Mesenchymal stem cell (in vitro differentiated cells and primary cell): ENCODE results near the gene EPB41L1.

Source experiments
- DNase-seq: peaks from one replicate; pipeline ENCODE4 v3.0.0-alpha.2; 2013
- H2AFZ ChIP-seq: one replicate; pipeline ENCODE4 v1.6.1; 2013; ENCODE audit warnings: low read depth, mild to moderate bottlenecking, control low read depth, inconsistent platforms, low read length, moderate library complexity
- H2AK5ac ChIP-seq: 2 replicates; pipeline ENCODE4 v1.6.1; 2013; ENCODE audit warnings: low read length, moderate library complexity, mild to moderate bottlenecking, inconsistent platforms; ENCODE audit not compliant: severe bottlenecking
- H2BK120ac ChIP-seq: one replicate; pipeline ENCODE4 v1.6.1; 2013; ENCODE audit warnings: low read depth, mild to moderate bottlenecking, inconsistent platforms, low read length, moderate library complexity
- H2BK12ac ChIP-seq, 2 experiments: one replicate each; pipeline ENCODE4 v1.6.1; 2013; ENCODE audit warnings: inconsistent platforms in 2 of 2, low read length in 2 of 2, mild to moderate bottlenecking in 2 of 2, moderate library complexity in 2 of 2, control low read depth in 1 of 2
- H2BK15ac ChIP-seq: one replicate; pipeline ENCODE4 v1.6.1; 2013; ENCODE audit warnings: mild to moderate bottlenecking, low read depth, inconsistent platforms; ENCODE audit not compliant: poor library complexity, severe bottlenecking
- H2BK5ac ChIP-seq: 2 replicates; pipeline ENCODE4 v1.6.1; 2013; ENCODE audit warnings: low read depth, mild to moderate bottlenecking, low read length, control low read depth, inconsistent platforms; ENCODE audit not compliant: poor library complexity, severe bottlenecking
- H3K14ac ChIP-seq, 2 experiments: one replicate each; pipeline ENCODE4 v1.6.1; 2013; ENCODE audit warnings: inconsistent platforms in 2 of 2, low read length in 2 of 2, control low read depth in 1 of 2, mild to moderate bottlenecking in 1 of 2, moderate library complexity in 1 of 2
- H3K18ac ChIP-seq, 2 experiments: one replicate each; pipeline ENCODE4 v1.6.1; 2013; ENCODE audit warnings: inconsistent platforms in 2 of 2, low read length in 2 of 2, control low read depth in 1 of 2, low read depth in 1 of 2, mild to moderate bottlenecking in 1 of 2
- H3K23ac ChIP-seq, 2 experiments: one replicate each; pipeline ENCODE4 v1.6.1; 2013; ENCODE audit warnings: inconsistent platforms in 2 of 2, low read length in 2 of 2, mild to moderate bottlenecking in 2 of 2, moderate library complexity in 2 of 2, control low read depth in 1 of 2
- H3K27ac ChIP-seq: 2 replicates; pipeline ENCODE4 v1.5.1; 2013; ENCODE audit warnings: mild to moderate bottlenecking, moderate library complexity, low read length, control low read depth, inconsistent platforms; ENCODE audit not compliant: poor library complexity, severe bottlenecking
- H3K27me3 ChIP-seq, 2 experiments: 2 replicates each; pipeline versions ENCODE4 v1.6.1 to v1.7.0; 2013; ENCODE audit warnings: low read length in 2 of 2, mild to moderate bottlenecking in 2 of 2, moderate library complexity in 2 of 2, control low read depth in 1 of 2, inconsistent platforms in 1 of 2; ENCODE audit not compliant: control insufficient read depth in 1 of 2, insufficient read depth in 1 of 2
- H3K36me3 ChIP-seq, 2 experiments: 2 replicates each; pipeline versions ENCODE4 v1.6.1 to v1.7.0; 2013; ENCODE audit warnings: low read length in 2 of 2, control low read depth in 1 of 2, inconsistent platforms in 1 of 2, low read depth in 1 of 2, mild to moderate bottlenecking in 1 of 2; ENCODE audit not compliant: insufficient read depth in 2 of 2, control insufficient read depth in 1 of 2
- H3K4ac ChIP-seq, 2 experiments: one replicate each; pipeline ENCODE4 v1.6.1; 2013; ENCODE audit warnings: inconsistent platforms in 2 of 2, low read length in 2 of 2, mild to moderate bottlenecking in 2 of 2, moderate library complexity in 2 of 2, control low read depth in 1 of 2, low read depth in 1 of 2
- H3K4me1 ChIP-seq: 2 replicates; pipeline ENCODE4 v1.6.1; 2013; ENCODE audit warnings: low read depth, low read length, control low read depth; ENCODE audit not compliant: control insufficient read depth, insufficient read depth
- H3K4me2 ChIP-seq: 2 replicates; pipeline ENCODE4 v1.6.1; 2013; ENCODE audit warnings: low read length, mild to moderate bottlenecking, inconsistent platforms; ENCODE audit not compliant: poor library complexity, severe bottlenecking
- H3K4me3 ChIP-seq, 2 experiments: 2 replicates each; pipeline versions ENCODE4 v1.5.1 to v1.7.0; 2013; ENCODE audit warnings: low read length in 2 of 2, mild to moderate bottlenecking in 2 of 2, control low read depth in 1 of 2, low read depth in 1 of 2; ENCODE audit not compliant: insufficient read depth in 1 of 2
- H3K79me1 ChIP-seq: replicated peaks from 2 replicates; pipeline ENCODE4 v1.6.1; 2013; ENCODE audit warnings: mild to moderate bottlenecking, control low read depth, low read length, inconsistent platforms; ENCODE audit not compliant: poor library complexity, severe bottlenecking
- H3K9ac ChIP-seq: 2 replicates; pipeline ENCODE4 v1.7.0; 2013; ENCODE audit warnings: mild to moderate bottlenecking, low read length, moderate library complexity
- H3K9me3 ChIP-seq: 2 replicates; pipeline ENCODE4 v1.7.0; 2013; ENCODE audit warnings: mild to moderate bottlenecking, low read length; ENCODE audit not compliant: control insufficient read depth
- H4K8ac ChIP-seq: one replicate; pipeline ENCODE4 v1.6.1; 2013; ENCODE audit warnings: inconsistent platforms, mild to moderate bottlenecking, low read length, moderate library complexity
- H4K91ac ChIP-seq: one replicate; pipeline ENCODE4 v1.6.1; 2013; ENCODE audit warnings: mild to moderate bottlenecking, low read length, inconsistent platforms
- whole genome bisulfite sequencing: methylation state at CpG from one replicate; pipeline ENCODE4 v1.1.7; 2013; ENCODE audit warnings: mixed read lengths; 5-methylcytosine and 5-hydroxymethylcytosine counted together

The EPB41L1 gene

DNA sequence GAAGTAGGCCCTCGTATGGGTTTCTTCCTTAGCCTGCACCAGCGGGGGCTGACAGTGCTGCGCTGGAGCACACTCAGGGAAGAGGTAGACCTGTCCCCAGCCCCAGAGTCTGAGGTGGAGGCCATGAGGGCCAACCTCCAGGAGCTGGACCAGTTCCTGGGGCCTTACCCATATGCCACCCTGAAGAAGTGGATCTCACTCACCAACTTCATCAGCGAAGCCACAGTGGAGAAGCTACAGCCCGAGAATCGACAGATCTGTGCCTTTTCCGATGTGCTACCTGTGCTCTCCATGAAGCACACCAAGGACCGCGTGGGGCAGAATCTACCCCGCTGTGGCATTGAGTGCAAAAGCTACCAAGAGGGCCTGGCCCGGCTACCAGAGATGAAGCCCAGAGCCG is 85.5 kb downstream of the EPB41L1 start:
- 97% methylated on average over 12 of the region's 12 CpGs for WGBS
- peaks cover 40% of the 10 kb centered on the region for H3K79me1 ChIP-seq
- H2AFZ ChIP-seq, result no peak overlapping the region
- peaks cover 8% of the 10 kb centered on the region for H3K4me1 ChIP-seq
- H2BK15ac ChIP-seq, result no peak overlapping the region
- no peak overlapping the region for H3K14ac ChIP-seq
- H3K4me2 ChIP-seq, result no peak overlapping the region
- H4K8ac ChIP-seq, result no peak overlapping the region
- DNase-seq, result no peak
- H3K18ac ChIP-seq, result no peak overlapping the region
- H3K4ac ChIP-seq, result no peak overlapping the region
- no peak overlapping the region for H2BK5ac ChIP-seq
- no peak overlapping the region for H2BK120ac ChIP-seq
- H3K23ac ChIP-seq, result no peak overlapping the region
- H3K27ac ChIP-seq, result no peak overlapping the region
- H3K36me3 ChIP-seq, result peaks cover 34 to 60% of the 10 kb centered on the region in 2 experiments
- H3K27me3 ChIP-seq, result no peaks in the 10 kb centered on the region
- no peaks in the 10 kb centered on the region for H3K9me3 ChIP-seq
- no peak overlapping the region for H4K91ac ChIP-seq
- no peak overlapping the region for H2AK5ac ChIP-seq
- no peak overlapping the region for H3K9ac ChIP-seq
- H3K4me3 ChIP-seq, result no peak overlapping the region
- no peak overlapping the region for H2BK12ac ChIP-seq

GRCh38 chr20:36241678-36242077 is 87.1 kb downstream of the EPB41L1 start:
- Histone ChIP-seq H2BK120ac (no peak overlapping the region), H2BK15ac (no peak overlapping the region)

GRCh38 chr20:36243726-36244125 is 89.2 kb downstream of the EPB41L1 start:
- H3K4me1 ChIP-seq, result no peaks in the 10 kb centered on the region
- H2AFZ ChIP-seq, result no peak overlapping the region

More at GRCh38 chr20:36241678-36242077, 87.1 kb downstream of the EPB41L1 start:
- Histone ChIP-seq H3K79me1 (peaks cover 46% of the 10 kb centered on the region), H3K4me2 (no peak overlapping the region), H3K23ac (no peak overlapping the region), H2AFZ (no peak overlapping the region), H2AK5ac (no peak overlapping the region), H3K27ac (no peak overlapping the region), H3K14ac (no peak overlapping the region), H3K27me3 (no peaks in the 10 kb centered on the region), H3K4me1 (peaks cover 4% of the 10 kb centered on the region), H2BK5ac (no peak overlapping the region), H3K36me3 (peaks cover 47 to 76% of the 10 kb centered on the region in 2 experiments), H4K91ac (no peak overlapping the region), H3K9ac (no peak overlapping the region), H3K4ac (no peak overlapping the region), H4K8ac (no peak overlapping the region), H3K18ac (no peak overlapping the region), H3K4me3 (no peak overlapping the region), H3K9me3 (no peaks in the 10 kb centered on the region), H2BK12ac (no peak overlapping the region)
- DNase-seq, result no peak
- WGBS, result 86% methylated on average over 1 of the region's 4 CpGs

DNA sequence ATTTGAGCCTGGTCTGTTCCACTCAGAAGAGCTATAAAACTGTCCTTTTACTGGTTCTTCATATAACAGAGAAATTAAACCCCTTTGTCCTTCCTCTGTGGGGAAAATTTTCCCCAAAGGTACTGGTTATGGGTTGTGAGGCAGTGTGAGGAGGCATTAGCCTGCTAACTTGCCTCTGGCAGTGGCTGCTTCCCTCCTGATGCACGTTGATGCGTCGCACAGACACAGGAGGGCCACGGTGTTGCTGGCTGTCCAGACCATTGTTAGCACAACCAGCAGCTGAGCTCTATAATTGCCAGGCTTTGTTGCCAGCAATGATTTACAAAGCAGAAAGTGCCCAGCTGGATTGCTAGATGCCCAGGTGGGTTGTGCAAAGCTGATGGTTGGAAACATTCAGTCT is 91.9 kb downstream of the EPB41L1 start:
- Histone ChIP-seq H3K14ac (no peak overlapping the region), H2AK5ac (no peak overlapping the region), H3K36me3 (peaks cover 39 to 97% of the 10 kb centered on the region in 2 experiments), H3K9me3 (no peaks in the 10 kb centered on the region), H3K4ac (no peak overlapping the region), H3K27me3 (no peaks in the 10 kb centered on the region), H2BK5ac (no peak overlapping the region), H4K8ac (no peak overlapping the region), H4K91ac (no peak overlapping the region), H3K18ac (no peak overlapping the region), H3K4me2 (no peak overlapping the region), H2BK120ac (no peak overlapping the region), H2BK15ac (no peak overlapping the region), H2AFZ (no peak overlapping the region), H3K4me1 (no peaks in the 10 kb centered on the region), H2BK12ac (no peak overlapping the region), H3K4me3 (no peak overlapping the region), H3K9ac (no peak overlapping the region), H3K79me1 (peaks cover 42% of the 10 kb centered on the region), H3K27ac (no peak overlapping the region), H3K23ac (no peak overlapping the region)
- DNase-seq, result no peak
- 89% methylated on average over 4 of the region's 4 CpGs for WGBS

More at GRCh38 chr20:36243726-36244125, 89.2 kb downstream of the EPB41L1 start:
- no peak overlapping the region for H2BK12ac ChIP-seq
- no peak overlapping the region for H4K91ac ChIP-seq
- no peaks in the 10 kb centered on the region for H3K9me3 ChIP-seq
- no peak overlapping the region for H3K23ac ChIP-seq
- no peak overlapping the region for H3K4me3 ChIP-seq
- no peak overlapping the region for H3K9ac ChIP-seq
- no peak overlapping the region for H4K8ac ChIP-seq
- H3K14ac ChIP-seq, result no peak overlapping the region
- no peak overlapping the region for H2BK5ac ChIP-seq
- H3K4me2 ChIP-seq, result no peak overlapping the region
- no peak overlapping the region for H3K18ac ChIP-seq
- no peak overlapping the region for H2AK5ac ChIP-seq
- H3K27ac ChIP-seq, result no peak overlapping the region
- 88% methylated on average over 1 of the region's 1 CpG for WGBS
- H2BK15ac ChIP-seq, result no peak overlapping the region
- H3K79me1 ChIP-seq, result peaks cover 52% of the 10 kb centered on the region
- H3K27me3 ChIP-seq, result no peaks in the 10 kb centered on the region
- peaks cover 53 to 95% of the 10 kb centered on the region in 2 experiments for H3K36me3 ChIP-seq
- H3K4ac ChIP-seq, result no peak overlapping the region
- no peak overlapping the region for H2BK120ac ChIP-seq
- DNase-seq, result no peak
